Subcutaneous adipose tissue (tissue), 4 donors: Measurements from ENCODE around the gene DPF3. TPM values are rescaled to one million over a fixed set of nuclear protein-coding genes. Genes with fewer than 3 reads are reported as not detected.

Experiments used
- CTCF ChIP-seq: fragments of 450-650 bp; IDR thresholded peaks from one replicate; pipeline ENCODE4 v1.5.1; 2016; ENCODE audit warnings: low read depth, mild to moderate bottlenecking, control low read depth, antibody characterized with exemption, moderate library complexity
- total RNA-seq, 4 donors: library from RNA; depleted of rRNA; stranded (reverse); fragments of >200 nt; gene quantifications; one replicate each; pipeline ENCODE4 v1.1.0, GENCODE V29; 2016

Gene DPF3
- total RNA-seq, 4 donors from 2014 or later: 0.33 to 6.8 TPM; not detected in 2

DNA sequence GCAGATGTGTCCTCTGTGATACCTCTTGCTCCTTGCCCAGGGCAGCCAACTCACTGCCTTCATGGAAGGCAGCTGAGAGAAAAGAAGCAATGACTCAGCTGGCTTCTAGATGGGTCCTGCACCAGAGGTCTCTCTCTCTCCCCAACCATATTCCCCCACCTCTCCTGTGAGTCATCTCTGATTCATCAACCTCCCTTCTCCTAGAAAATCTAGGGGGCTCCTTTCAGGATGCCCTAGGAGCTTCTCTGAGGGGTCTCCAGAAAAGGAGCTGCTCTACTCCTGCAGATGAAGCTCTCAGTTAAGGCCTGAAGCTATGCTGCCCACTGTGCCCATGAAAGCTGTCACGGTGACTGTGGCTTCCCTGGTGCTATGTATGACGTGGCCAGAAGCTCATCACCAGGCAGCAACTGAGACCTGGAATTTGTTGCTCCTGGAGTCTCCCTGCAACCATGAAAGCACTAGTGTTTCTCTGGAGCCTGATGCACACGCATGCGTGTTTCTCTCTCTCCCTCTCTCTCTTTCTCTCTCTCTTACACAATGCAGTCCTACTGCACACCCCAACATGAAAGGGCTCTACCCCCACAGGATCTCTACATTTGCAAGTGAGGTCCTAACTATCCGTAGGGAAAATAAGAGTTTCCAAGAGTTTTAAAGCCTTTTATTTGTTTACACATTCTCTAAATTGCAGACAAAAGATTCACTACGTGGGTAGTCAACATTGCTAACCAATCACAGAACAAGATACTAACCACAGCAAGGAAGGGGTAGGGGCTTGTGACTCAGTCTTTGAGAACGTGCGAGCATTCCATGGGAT is 285.3 kb downstream of the DPF3 start:
- no peak for TF ChIP-seq CTCF

DNA sequence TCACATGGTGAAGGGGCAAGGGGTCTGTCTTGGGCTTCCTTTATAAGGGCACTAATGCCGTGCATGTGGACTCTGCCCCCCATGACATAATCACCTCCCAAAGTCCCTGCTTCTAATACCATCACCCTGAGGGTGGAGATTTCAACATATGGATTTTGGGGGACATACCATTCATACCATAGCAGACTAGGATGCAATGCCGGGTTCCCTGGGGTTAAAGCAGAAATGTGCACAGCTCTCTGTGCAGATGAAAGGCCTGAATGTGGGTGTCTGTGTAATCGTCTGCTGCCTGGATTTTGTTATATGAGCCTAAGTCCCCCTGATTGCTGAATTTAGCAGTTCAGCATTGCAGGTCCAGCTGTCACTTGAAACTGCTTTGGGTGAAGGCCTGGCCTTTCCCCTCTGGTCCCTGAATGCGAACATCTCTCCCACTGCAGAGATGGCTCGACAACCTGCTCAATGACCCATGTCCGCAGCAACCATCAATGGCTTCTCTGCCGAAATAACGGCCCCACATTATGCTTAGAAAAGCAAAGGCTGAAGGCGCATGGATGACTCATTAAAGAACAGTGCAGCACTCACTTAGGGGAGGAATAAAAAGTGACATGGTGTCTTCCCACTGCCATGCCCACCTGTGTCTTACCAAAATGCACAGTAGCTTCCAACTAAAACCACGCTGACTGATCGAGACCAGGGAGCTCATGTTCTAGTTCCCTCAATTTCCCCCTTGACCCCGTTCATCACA is 286.3 kb downstream of the DPF3 start:
- no peak for TF ChIP-seq CTCF

GRCh38 chr14:72606879-72607278 is 287.0 kb downstream of the DPF3 start:
- TF ChIP-seq CTCF: no peak

DNA sequence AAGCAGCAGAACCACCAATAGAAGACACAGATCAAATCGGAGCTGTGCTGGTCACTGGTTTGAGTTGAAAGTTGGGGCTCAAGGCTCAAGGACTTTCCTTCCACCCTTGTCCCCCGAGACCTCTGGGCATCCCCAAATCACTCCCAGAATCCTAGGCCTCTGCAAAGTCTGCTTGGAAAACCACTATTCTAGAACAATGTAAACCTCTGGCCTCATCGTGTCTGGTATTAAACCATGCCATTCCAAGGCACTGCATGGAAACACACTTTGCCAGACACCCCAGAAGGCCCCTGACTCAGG is 288.0 kb downstream of the DPF3 start:
- TF ChIP-seq CTCF: no peak

GRCh38 chr14:72605096-72605920 is 288.6 kb downstream of the DPF3 start:
- TF ChIP-seq CTCF: no peak

DNA sequence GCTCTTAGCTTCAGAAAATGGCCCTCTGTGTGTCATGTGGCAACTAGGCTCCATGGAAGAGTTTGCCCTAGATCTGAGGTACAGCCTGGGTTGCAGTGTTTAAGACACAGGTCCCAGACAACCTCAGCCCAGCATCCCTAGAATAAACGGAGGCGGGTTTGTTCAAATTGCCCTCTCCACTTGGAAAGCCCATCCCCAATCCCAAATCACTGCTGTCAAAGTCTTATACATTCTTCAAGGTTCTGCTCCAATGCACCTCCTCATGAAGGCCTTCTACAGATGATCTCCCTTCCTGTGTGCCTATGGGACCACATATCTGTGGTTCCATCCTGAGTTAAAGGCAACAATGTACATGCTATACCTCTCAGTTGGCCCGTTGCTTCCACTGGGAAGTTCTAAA is 289.8 kb downstream of the DPF3 start:
- no peak for TF ChIP-seq CTCF

DNA sequence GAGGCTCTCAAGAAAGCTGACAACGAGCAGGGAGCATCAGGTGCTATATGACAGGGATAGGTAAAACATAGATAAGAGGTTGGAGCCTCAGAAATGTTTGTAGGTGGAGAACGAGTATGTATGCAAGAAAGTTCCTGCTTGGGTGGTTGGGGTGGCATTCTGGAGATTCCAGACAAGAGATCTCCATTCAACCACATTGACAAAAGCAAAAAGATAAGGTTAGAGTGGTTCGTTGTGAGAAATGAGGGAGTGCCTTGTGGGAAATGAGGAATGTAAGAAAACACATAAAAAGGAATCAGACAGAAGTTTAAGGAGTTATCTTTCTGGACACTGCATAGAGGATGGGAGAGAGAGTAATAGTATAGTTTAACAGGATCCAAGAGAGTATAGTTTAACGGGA is 290.3 kb downstream of the DPF3 start:
- no peak for TF ChIP-seq CTCF
